NCI-H69 (cell line): ENCODE results near the gene ZNF107.
A peak's percentile ranks its signal among the peaks of the same experiment; 100 is the strongest.
"Not testable (repeated sequence)": the region's sequence is repeated elsewhere in the genome, so short reads cannot be mapped to it uniquely, and the experiment has no call there.

ENCODE experiments used
- DNase-seq: peaks from one replicate; lab custom pipeline; 2025; lab: John Stamatoyannopoulos, UW

The ZNF107 gene

DNA sequence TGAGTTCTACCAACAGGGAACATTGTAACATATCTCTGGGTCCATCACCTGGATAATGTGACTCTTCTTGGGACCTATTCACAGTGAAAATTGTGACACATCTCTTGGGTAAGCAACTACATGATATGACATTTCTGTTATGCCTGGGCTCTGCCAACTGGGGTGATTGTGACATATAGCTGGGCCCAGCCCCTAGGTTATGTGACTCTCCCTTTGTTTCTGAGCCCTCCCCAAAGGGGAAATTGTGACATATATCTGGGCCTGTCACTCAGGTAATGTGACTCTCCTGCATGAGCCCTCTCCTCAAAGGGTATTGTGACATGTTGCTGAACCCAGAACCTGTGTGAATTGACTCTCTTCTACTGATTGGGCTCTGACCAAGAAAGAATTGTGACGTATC lies 22.4 kb upstream of the ZNF107 start:
- no peak for DNase-seq

GRCh38 chr7:64651203-64651602 lies 14.7 kb upstream of the ZNF107 start:
- DNase-seq = no peak

- DNase-seq = no peak
These were observed 14.2 kb upstream of the ZNF107 start for GRCh38 chr7:64651632-64652165.

DNA sequence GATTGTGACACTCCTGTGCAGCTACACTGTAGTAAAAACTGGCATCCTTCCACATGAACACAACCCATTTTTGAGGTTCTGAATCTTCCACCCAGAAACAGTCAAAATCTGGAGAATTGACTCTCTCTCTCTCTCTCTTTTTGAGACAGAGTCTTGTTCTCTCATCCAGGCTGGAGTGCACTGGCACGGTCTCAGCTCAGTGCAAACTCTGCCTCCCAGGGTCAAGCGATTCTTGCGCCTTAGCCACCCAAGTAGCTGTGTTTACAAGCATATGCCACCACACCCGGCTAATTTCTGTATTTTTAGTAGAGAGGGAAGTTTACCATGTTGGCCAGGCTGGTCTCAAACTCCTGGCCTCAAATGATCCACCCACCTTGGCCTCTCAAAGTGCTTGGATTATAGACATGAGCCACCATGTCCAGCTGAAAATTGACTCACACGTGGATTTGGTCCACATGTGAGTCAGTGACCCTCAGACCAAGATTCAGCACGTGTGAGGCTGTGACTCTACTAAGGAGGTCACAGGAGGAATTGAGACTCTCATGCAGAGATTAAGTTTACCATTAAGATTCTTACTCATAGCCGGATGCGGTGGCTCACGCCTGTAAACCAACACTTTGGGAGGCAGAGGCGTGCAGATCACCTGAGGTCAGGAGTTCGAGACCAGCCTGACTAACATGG lies 12.1 kb upstream of the ZNF107 start:
- DNase-seq = no peak

DNA sequence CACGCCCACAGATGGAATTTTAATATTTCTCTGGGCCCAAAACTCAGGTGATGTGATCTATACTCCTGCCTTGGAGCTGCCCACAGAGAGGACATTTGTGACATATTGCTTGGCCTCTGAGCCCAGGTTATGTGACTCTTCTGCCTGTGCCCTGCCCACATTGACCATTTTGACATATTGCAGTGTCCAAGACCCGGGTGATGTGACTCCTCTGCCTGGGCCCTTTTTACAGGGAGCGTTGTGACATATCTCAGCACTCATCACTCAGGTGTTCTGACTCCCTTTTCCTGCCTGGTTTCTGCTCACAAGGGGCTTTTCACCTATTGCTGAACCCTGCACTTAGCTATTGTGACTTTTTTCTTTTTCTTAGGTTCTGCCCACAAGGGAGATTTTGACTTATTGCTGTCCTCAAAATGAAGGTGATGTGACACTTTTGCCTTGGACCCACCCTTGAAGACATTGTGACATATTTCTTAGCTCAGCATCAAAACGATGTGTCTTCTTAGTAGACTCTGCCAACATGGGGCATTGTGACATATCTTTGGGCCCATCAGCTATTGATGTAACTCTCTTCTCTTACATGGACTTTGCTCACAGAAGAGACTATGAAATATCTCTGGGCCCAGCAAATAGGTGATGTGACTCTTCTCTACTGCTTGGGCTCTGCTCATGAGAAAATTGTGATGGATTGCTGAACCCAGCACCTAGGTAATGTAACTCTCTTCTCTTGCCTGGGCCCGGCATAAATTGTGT lies 11.0 kb upstream of the ZNF107 start:
- DNase-seq = no peak

DNA sequence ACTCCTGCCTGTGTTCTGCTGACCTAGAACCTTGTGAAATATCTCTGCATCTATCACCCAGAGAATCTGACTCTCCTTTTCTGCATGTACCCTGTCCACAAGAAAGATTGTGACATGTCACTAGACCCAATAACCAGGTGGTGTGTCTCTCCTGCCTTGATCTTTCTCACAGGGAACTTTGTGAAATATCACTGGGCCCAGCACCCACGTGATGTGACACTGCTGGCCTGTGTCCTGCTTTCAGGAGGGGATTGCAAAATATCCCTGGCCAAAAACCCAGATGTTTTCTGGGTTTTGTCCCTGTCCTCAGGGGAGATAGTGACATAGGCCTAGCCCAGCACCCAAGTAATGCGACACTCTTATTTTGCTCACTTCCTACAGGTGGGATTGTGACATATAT lies 10.1 kb upstream of the ZNF107 start:
- no peak for DNase-seq

GRCh38 chr7:64656489-64656888 lies 9.4 kb upstream of the ZNF107 start:
- DNase-seq = no peak

DNA sequence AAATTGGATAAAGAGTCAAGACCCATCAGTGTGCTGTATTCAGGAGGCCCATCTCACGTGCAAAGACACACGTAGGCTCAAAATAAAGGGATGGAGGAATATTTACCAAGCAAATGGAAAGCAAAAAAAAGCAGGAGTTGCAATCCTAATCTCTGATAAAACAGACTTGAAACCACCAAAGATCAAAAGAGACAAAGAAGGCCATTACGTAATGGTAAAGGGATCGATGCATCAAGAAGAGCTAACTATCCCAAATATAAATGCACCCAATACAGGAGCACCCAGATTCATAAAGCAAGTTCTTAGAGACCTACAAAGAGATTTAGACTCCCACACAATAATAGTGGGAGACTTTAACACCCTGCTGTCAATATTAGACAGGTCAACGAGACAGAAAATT lies 3.8 kb upstream of the ZNF107 start:
- not testable (repeated sequence) for DNase-seq

DNA sequence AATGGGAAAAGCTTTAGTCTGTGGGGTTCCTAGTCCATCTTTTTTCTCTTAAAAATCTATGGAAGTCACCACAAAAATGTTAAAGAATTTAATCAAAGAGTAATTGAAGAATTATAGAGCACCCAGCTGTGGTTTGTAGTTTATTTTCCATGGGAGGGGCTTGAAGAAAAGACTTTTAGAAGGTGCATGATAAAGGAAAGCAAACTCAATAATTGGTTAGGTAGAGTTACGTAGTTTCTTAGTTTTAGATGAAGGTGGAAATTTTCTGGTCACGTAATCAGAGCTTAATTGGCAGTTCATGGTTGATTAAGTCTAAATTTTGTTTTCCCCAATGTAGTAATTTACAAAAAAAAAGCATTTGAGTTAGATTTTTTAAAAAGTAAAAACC lies 724 bp downstream of the ZNF107 start:
- DNase-seq = peak; percentile 24

DNA sequence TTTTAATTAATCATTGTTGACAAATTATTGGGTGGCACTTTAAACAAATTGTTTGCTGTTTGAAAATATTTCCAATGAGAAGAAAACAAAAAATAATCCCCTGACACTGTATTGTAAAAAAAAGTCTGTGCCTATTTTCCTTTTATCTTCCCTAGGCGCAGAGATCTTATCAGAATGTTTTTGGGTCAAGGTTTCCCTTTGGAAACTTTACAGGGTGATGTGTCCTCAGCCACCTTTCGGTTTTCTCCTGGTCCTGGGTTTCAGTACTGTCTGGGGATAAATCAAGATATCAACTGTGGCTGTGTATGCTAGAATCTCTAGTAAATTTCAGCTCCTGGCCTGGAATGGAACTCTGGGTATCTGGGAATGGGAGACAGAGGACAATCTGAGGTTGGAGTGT lies 1.4 kb downstream of the ZNF107 start:
- no peak for DNase-seq

DNA sequence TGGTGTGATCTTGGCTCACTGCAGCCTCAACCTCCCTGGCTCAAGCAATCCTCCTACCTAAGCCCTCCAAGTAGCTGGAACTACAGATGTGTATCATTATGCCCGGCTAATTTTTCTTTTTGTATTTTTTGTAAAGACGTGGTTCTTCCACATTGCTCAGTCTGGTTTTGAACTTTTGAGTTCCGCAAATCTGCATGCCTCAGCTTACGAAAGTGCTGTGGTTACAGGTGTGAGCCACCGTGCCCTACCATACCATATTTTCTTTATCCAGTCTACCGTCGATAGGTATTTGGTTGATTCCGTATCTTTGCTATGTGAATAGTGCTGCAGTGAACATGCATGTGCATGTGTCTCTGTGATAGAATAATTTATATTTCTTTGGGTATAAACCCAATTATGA lies 6.5 kb downstream of the ZNF107 start:
- no peak for DNase-seq

GRCh38 chr7:64685091-64685490 lies 19.2 kb downstream of the ZNF107 start:
- DNase-seq = no peak

DNA sequence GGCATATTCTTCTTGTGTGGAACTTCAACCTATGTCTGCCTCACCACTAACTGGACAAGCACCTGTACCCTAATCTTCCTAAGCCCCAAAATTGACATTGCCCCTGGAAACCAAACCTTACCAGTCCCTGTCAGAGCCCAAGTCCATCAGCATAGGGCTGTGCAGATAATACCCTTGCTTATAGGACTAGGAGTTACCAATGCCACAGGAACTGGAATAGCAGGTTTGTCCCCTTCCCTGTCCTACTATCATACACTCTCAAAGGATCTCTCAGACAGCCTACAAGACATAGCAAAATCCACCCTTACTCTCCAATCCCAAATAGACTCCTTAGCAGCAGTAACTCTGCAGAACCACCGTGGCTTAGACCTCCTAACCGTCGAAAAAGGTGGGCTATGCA lies 19.8 kb downstream of the ZNF107 start:
- no peak for DNase-seq

DNA sequence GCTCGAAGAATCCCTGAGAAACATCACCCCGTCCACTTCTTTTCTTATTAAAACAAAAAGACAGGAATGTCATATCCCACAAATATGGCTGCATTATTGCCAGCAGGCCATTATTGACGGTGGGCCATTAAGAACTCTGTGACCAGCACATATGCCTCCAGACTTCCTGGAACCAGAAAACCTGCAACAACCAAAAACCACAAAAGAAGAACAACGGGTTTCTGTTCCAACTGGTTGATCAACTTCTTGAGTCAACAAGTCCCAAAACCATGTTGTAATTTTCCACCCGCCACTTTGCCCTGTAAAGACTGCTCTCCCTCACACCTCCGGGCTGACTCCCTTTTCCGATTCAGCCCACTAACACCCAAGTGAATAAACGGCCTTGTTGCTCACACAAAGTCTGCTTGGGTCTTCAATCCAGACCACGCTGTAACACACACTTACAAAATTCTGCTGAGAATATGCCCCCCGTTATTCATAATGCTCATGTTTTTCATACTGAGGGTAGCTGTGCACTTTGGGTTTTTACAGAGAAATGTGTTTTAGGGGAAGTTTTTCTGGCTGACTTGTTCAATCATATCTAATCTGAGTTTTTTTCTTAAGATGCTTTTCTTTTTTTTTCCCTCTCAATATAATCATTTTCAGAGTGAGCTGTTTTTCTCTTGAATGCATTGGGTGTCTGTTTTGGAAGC lies 20.7 kb downstream of the ZNF107 start:
- peak; percentile 33 for DNase-seq

- DNase-seq = peak; percentile 77
These were observed 21.3 kb downstream of the ZNF107 start for GRCh38 chr7:64687249-64687648.

- DNase-seq = peak; percentile 34
These were observed 23.1 kb downstream of the ZNF107 start for GRCh38 chr7:64688988-64689387.

GRCh38 chr7:64691831-64692230 lies 25.9 kb downstream of the ZNF107 start:
- no peak for DNase-seq

DNA sequence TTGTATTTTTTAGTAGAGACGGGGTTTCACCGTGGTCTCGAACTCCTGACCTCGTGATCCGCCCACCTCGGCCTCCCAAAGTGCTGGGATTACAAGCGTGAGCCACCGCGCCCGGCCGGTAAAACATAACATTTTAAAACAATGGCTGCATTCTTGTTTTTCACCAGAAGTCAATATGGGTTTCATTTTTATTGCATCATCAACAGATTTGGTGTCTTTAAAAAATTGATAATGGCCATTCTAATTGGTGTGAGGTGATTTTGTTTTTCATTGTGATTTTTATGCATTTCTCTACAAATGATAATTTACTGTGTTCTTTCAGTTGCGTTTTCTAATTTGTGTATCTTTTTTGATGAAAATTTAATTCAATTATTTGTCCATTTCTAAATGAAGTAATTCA lies 31.9 kb downstream of the ZNF107 start:
- DNase-seq = not testable (repeated sequence)

DNA sequence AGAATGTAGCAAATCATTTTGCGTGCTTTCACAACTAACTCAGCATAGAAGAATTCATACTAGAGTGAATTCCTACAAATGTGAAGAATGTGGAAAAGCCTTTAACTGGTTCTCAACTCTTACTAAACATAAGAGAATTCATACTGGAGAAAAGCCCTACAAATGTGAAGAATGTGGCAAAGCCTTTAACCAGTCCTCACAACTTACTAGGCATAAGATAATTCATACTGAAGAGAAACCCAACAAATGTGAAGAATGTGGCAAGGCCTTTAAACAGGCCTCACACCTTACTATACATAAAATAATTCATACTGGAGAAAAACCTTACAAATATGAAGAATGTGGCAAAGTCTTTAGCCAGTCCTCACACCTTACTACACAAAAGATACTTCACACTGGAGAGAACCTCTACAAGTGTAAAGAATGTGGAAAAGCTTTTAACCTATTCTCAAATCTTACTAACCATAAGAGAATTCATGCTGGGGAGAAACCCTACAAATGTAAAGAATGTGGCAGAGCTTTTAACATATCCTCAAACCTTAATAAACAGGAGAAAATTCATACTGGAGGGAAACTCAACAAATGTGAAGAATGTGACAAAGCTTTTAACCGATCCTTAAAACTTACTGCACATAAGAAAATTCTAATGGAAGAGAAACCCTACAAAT lies 40.8 kb downstream of the ZNF107 start:
- DNase-seq = no peak

DNA sequence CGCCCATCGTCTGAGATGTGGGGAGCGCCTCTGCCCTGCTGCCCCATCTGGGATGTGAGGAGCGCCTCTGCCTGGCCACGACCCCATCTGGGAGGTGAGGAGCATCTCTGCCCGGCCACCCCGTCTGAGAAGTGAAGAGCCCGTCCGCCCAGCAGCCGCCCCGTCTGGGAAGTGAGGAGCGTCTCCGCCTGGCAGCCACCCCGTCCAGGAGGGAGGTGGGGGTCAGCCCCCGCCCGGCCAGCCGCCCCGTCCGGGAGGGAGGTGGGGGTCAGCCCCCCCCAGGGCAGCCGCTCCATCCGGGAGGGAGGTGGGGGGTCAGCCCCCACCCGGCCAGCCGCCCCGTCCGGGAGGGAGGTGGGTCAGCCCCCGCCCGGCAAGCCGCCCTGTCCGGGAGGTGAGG lies 52.0 kb downstream of the ZNF107 start:
- not testable (repeated sequence) for DNase-seq

GRCh38 chr7:64729089-64729848 lies 63.3 kb downstream of the ZNF107 start:
- no peak for DNase-seq
